Cardiac ventricle fibroblast (primary cell): Measurements from ENCODE around the gene SMG5. TPM values are rescaled to one million over a fixed set of nuclear protein-coding genes. Genes with fewer than 3 reads are reported as not detected.

Experiments used
- total RNA-seq: library from RNA; depleted of rRNA; stranded (reverse); fragments of >200 nt; gene quantifications from 2 replicates; pipeline ENCODE4 v1.2.3, GENCODE V29; 2015

Gene SMG5, protein sequence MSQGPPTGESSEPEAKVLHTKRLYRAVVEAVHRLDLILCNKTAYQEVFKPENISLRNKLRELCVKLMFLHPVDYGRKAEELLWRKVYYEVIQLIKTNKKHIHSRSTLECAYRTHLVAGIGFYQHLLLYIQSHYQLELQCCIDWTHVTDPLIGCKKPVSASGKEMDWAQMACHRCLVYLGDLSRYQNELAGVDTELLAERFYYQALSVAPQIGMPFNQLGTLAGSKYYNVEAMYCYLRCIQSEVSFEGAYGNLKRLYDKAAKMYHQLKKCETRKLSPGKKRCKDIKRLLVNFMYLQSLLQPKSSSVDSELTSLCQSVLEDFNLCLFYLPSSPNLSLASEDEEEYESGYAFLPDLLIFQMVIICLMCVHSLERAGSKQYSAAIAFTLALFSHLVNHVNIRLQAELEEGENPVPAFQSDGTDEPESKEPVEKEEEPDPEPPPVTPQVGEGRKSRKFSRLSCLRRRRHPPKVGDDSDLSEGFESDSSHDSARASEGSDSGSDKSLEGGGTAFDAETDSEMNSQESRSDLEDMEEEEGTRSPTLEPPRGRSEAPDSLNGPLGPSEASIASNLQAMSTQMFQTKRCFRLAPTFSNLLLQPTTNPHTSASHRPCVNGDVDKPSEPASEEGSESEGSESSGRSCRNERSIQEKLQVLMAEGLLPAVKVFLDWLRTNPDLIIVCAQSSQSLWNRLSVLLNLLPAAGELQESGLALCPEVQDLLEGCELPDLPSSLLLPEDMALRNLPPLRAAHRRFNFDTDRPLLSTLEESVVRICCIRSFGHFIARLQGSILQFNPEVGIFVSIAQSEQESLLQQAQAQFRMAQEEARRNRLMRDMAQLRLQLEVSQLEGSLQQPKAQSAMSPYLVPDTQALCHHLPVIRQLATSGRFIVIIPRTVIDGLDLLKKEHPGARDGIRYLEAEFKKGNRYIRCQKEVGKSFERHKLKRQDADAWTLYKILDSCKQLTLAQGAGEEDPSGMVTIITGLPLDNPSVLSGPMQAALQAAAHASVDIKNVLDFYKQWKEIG
- total RNA-seq: 24.6 TPM in 2 replicates

DNA sequence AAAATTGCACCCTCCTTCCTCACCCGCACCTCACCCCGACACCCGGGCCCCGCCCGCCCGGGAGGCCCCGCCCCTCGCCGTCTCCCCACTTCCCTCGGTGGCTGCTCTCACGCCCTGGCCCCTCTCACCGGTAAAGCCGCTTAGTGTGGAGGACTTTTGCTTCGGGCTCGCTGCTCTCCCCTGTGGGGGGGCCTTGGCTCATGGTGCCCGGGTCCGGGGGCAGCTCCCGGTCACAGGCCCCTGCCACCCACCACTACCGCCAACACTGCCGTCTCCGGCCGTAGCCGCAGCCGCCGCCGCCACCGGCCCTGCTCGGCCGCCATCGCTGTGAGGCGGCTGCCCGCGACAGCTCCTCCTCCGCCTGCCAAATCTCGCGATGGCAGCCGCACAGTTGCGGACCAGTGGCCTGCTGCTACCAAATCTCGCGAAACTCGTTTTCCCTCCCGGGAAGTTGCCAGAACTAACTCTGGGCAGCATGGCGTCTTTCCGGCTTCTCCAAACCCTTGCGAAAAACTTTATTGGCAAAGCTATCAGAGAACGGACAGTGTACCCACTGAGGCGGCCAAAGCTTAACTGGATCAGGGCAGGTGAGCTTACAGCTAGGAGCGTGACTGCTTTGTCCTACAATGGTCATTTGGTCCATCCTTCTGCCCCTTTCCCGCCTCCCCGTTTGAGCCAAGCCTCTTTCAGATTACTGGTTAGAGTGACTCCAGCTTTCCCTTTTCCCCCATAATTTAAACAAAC lies at the start of gene SMG5:
Gene SMG5 (minus strand): TSS at position 347 of the 744 bp plus-strand sequence. CDS start 145 bp downstream, at position 202.

DNA sequence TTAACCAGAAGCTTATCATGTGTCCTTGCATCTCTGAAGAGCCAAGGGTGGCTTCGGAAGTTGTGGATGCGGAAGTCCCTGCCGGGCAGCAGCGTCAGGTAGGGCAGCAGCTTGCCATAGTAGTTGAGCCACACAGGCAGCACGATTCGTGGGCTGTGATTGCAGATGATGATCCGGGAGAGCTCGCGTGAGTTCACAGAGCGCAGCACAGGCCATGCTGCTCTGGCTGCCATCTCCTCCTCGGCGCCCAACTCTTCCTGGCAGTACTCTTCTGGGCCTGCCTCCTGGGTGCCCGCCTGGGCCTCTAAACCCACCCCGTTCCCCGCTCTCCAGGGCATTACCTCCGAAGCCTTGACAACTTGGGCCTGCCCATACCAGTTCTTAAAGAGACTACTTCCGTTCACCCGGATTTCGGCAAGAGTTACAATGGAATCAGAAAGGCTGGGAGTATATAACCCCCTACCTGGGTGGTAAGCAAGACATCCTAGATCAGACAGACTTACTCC lies 16.3 kb upstream of the SMG5 start, which contains the start of gene VHLL:
Gene VHLL (minus strand): TSS at position 456 of the 506 bp plus-strand sequence. CDS start 118 bp downstream, at position 338.

DNA sequence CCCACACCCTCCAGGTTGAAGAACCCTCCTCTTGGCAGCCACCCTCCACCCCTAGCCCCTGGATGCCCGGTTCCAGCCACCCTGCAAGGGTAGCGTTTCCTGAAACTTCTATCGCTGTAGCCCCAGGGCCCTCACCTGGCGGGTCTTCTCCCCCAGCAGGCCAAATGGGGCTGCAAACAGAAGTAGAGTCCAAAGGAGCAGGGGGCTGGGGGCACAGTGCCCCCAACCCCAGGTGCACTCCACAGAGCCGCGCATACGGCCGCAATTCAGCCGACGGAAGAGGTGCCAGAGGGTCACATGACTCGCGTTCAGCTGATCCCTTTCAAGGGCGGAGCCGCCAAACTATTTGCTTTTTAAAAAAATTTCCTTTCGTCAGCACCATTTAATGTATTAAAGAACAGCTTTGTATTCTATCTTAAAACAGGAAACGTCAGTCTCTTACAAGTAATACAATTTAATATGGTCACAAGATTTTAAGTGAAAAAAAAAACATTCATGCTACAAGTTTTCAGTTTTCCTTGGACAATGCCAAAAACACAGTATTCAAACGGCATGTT lies 12.8 kb upstream of the SMG5 start, which contains the start of gene GLMP:
Gene GLMP (minus strand): TSS at position 289 of the 557 bp plus-strand sequence. CDS start 34 bp downstream, at position 255.

DNA sequence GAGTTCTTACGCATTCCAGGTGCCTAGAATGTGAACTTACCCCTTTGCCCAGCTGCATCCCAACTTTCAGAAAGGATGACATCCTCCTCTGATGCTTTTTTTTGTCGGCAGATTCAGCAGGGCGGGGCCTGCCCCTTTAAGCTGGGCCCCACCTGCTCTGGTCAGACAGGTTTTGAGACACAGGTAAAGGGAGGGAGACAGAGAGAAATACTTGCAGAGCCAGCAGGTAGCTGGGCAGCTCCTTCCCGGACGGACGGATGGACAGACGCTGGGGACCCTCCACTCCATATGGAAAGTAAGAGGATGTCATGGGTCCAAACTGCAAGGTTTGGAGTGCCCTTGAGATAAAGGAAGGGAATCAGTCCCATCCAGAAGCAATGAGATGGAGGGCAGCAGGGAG lies 1.5 kb upstream of the SMG5 start, which contains the start of gene TMEM79:
Gene TMEM79 (plus strand): TSS at position 214 of the 400 bp plus-strand sequence. CDS start 902 bp downstream, outside the sequence.

DNA sequence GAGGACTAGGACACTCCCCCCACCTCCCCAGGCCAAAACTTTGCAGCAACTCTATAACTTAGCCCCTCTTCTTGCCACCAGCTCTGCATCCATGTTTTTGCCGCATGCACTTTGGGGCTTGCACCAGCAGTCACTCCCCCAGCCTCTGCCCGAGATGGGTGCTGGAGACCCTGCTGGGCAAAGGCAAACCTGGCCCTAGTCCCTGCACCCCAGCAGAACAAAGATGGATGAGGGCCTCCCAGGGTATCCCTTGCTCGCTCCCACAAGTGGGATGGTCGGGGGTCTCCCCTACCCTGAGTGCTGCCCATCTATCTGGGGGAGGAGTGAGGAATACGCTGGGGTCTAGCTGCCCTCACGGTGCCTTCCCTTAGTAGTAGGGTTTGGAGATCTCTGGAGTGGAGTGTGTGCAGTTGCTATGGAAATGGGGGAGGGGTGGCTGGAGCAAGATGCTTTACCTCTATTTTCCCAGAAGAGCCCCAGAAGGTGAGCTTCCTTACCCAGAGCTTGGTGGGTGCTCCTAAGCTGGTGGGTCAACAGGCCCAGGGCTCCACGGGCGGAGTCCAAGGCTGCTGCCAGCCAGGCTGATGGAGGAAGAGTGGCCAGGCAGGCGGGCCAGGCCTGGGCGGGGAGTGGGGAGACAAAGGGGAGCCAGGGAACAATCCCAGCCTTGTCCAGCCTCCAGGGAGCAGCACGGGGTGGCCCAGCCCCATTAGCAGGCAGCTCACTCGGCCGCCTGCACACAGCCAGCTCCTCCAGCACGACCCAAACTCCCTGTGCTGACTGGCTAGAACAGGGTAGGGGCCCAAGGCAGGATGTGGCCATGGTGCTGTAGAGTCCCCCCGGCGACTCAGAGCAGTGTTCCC lies 34.9 kb downstream of the SMG5 start, which contains the start of gene PAQR6:
Gene PAQR6 (minus strand): TSS at position 597 of the 863 bp plus-strand sequence. CDS start 1,325 bp downstream, outside the sequence.

DNA sequence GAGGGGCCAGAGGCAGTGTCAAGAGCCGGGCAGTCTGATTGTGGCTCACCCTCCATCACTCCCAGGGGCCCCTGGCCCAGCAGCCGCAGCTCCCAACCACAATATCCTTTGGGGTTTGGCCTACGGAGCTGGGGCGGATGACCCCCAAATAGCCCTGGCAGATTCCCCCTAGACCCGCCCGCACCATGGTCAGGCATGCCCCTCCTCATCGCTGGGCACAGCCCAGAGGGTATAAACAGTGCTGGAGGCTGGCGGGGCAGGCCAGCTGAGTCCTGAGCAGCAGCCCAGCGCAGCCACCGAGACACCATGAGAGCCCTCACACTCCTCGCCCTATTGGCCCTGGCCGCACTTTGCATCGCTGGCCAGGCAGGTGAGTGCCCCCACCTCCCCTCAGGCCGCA lies 40.7 kb downstream of the SMG5 start, which contains the start of gene BGLAP:
Gene BGLAP (plus strand): TSS at position 259 of the 400 bp plus-strand sequence. CDS start 48 bp downstream, at position 307.

DNA sequence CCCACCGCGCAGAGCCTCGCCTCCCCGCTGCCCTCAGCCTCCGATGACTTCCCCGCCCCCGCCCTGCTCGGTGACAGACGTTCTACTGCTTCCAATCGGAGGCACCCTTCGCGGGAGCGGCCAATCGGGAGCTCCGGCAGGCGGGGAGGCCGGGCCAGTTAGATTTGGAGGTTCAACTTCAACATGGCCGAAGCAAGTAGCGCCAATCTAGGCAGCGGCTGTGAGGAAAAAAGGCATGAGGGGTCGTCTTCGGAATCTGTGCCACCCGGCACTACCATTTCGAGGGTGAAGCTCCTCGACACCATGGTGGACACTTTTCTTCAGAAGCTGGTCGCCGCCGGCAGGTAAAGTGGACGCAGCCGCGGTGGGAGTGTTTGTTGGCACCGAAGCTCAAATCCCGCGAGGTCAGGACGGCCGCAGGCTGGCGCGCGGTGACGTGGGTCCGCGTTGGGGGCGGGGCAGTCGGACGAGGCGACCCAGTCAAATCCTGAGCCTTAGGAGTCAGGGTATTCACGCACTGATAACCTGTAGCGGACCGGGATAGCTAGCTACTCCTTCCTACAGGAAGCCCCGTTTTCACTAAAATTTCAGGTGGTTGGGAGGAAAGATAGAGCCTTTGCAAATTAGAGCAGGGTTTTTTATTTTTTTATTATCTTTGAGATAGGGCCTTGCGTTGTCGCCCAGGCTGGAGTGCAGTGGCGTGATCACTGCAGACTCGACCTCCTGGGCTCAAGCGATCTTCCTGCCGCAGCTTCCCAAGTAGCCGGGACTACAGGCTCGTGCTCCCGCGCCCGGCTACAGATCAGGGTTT lies 69.6 kb downstream of the SMG5 start, which contains the start of gene PMF1:
Gene PMF1 (plus strand): TSS at position 175 of the 811 bp plus-strand sequence. CDS start 9 bp downstream, at position 184.

Other genes starting within 250 kb of the SMG5 start
- 9.1 and 13.3 TPM in 2 replicates for gene UBQLN4, start 229.0 kb downstream of the SMG5 start, total RNA-seq
- gene LAMTOR2, start 228.0 kb downstream of the SMG5 start, total RNA-seq: 69.9 and 81.7 TPM in 2 replicates
- not detected in 2 replicates for gene RAB25, start 221.7 kb downstream of the SMG5 start, total RNA-seq
- gene MEX3A, start 200.4 kb downstream of the SMG5 start, total RNA-seq: 0.62 and 3.9 TPM in 2 replicates
- gene LMNA, start 168.1 kb downstream of the SMG5 start, total RNA-seq: 816 and 907 TPM in 2 replicates
- gene SEMA4A, start 129.2 kb downstream of the SMG5 start, total RNA-seq: 1.8 TPM in 1 of 2 replicates, not detected in the other
- 12.4 and 13.0 TPM in 2 replicates for gene SLC25A44, start 88.7 kb downstream of the SMG5 start, total RNA-seq
- 28.0 and 38.6 TPM in 2 replicates for gene PMF1, start 69.8 kb downstream of the SMG5 start, total RNA-seq
- gene BGLAP, start 40.6 kb downstream of the SMG5 start, total RNA-seq: 0.59 TPM in 1 of 2 replicates, not detected in the other
- gene PAQR6, start 34.8 kb downstream of the SMG5 start, total RNA-seq: 0.37 TPM in 1 of 2 replicates, not detected in the other
- 1.1 and 2.1 TPM in 2 replicates for gene TMEM79, start 1.5 kb upstream of the SMG5 start, total RNA-seq
- gene GLMP, start 12.9 kb upstream of the SMG5 start, total RNA-seq: 87.1 and 87.4 TPM in 2 replicates
- gene VHLL, start 16.5 kb upstream of the SMG5 start, total RNA-seq: not detected in 2 replicates
- gene CCT3, start 55.5 kb upstream of the SMG5 start, total RNA-seq: 189 and 190 TPM in 2 replicates
- 0.62 TPM in 1 of 2 replicates, not detected in the other for gene TSACC, start 55.7 kb upstream of the SMG5 start, total RNA-seq
- 0.10 TPM in 1 of 2 replicates, not detected in the other for gene RHBG, start 86.4 kb upstream of the SMG5 start, total RNA-seq
- 17.8 and 21.3 TPM in 2 replicates for gene MEF2D, start 217.9 kb upstream of the SMG5 start, total RNA-seq